Endothelial cell of umbilical vein (primary cell): ENCODE measurements around the gene DALRD3. TPM values are rescaled to one million over a fixed set of nuclear protein-coding genes. Genes with fewer than 3 reads are reported as not detected.

ENCODE experiments used
- BruUV-seq: library from RNA; stranded (reverse); fragments of 400-500 nt; replicated peaks from 2 replicates; lab custom pipeline; 2021; lab: Mats Ljungman, UMichigan
- CTCF ChIA-PET: fragments of 300-600, 350-600 bp; sonication (Branson Sonifier 250); formaldehyde crosslinking; loops from one replicate; lab custom pipeline; 2021; ENCODE audit warnings: antibody characterized with exemption, inconsistent platforms; lab: Charles Lee
- POLR2A ChIA-PET: fragments of 300-600, 350-600 bp; sonication (Branson Sonifier 250); formaldehyde crosslinking; loops from one replicate; lab custom pipeline; 2021; ENCODE audit warnings: antibody characterized with exemption, inconsistent platforms; lab: Charles Lee
- DNase-seq: peaks from one replicate; pipeline ENCODE4 v3.0.0-alpha.2; 2011; ENCODE audit warnings: low read depth, low spot score
- FAIRE-seq: peaks from 2 replicates; lab custom pipeline; 2011; peaks lifted over from hg19 to GRCh38; lab: Jason Lieb, UNC
- H2AFZ ChIP-seq: 2 replicates; pipeline ENCODE4 v1.6.0; 2012; ENCODE audit warnings: low read depth, low read length, control low read depth, inconsistent platforms
- H3K27ac ChIP-seq: 2 replicates; pipeline ENCODE4 v1.5.1; 2011; ENCODE audit warnings: low read depth, mild to moderate bottlenecking, control low read depth, low read length, moderate library complexity; ENCODE audit not compliant: insufficient read depth
- H3K27me3 ChIP-seq, 2 experiments: 2 replicates each; pipeline versions ENCODE4 v1.6.0 to v1.6.1; 2011; ENCODE audit warnings: low read length in 2 of 2, mixed read lengths in 1 of 2; ENCODE audit not compliant: control insufficient read depth in 2 of 2, insufficient read depth in 2 of 2
- H3K36me3 ChIP-seq, 2 experiments: 2 replicates in 1 of 2; 3 replicates in 1 of 2; pipeline ENCODE4 v1.5.1; 2011; ENCODE audit warnings: low read length in 2 of 2, mild to moderate bottlenecking in 1 of 2, moderate library complexity in 1 of 2; ENCODE audit not compliant: control insufficient read depth in 2 of 2, insufficient read depth in 2 of 2; ENCODE audit errors: extremely low read depth in 1 of 2
- H3K4me1 ChIP-seq: 3 replicates; pipeline ENCODE4 v1.5.1; 2011; ENCODE audit warnings: mild to moderate bottlenecking, low read length; ENCODE audit not compliant: control insufficient read depth, insufficient read depth; ENCODE audit errors: extremely low read depth
- H3K4me2 ChIP-seq: 2 replicates; pipeline ENCODE4 v1.6.1; 2011; ENCODE audit warnings: low read length, control low read depth, mixed read lengths; ENCODE audit not compliant: insufficient read depth
- H3K4me3 ChIP-seq, 3 experiments: fragments of 200-600 bp in 1 of 3; sonication (generic), shearing (Covaris generic) in 1 of 3; replicated peaks in 1 of 3; 2 replicates each; pipeline ENCODE4 v1.5.1; 2011 to 2016; ENCODE audit warnings: control low read depth in 3 of 3, low read length in 3 of 3, mild to moderate bottlenecking in 2 of 3, inconsistent platforms in 1 of 3, low read depth in 1 of 3, moderate library complexity in 1 of 3; ENCODE audit not compliant: insufficient read depth in 1 of 3
- H3K79me2 ChIP-seq: 2 replicates; pipeline ENCODE4 v1.6.0; 2012; ENCODE audit warnings: low read length, inconsistent platforms; ENCODE audit not compliant: control insufficient read depth, insufficient read depth
- H3K9ac ChIP-seq: replicated peaks from 2 replicates; pipeline ENCODE3; 2011; ENCODE audit warnings: low read length, control low read depth; ENCODE audit not compliant: insufficient read depth; ENCODE audit errors: extremely low read depth
- H3K9me1 ChIP-seq: replicated peaks from 3 replicates; pipeline ENCODE4 v1.6.0; 2011; ENCODE audit warnings: mild to moderate bottlenecking, low read length; ENCODE audit not compliant: control insufficient read depth, insufficient read depth; ENCODE audit errors: extremely low read depth
- H3K9me3 ChIP-seq: replicated peaks from 2 replicates; pipeline ENCODE4 v1.5.1; 2012; ENCODE audit warnings: low read length, inconsistent platforms; ENCODE audit not compliant: control insufficient read depth, insufficient read depth
- H4K20me1 ChIP-seq: replicated peaks from 2 replicates; pipeline ENCODE3; 2011; ENCODE audit warnings: mild to moderate bottlenecking, low read length; ENCODE audit not compliant: control insufficient read depth, insufficient read depth; ENCODE audit errors: extremely low read depth
- EZH2 ChIP-seq: IDR thresholded peaks from 2 replicates; pipeline ENCODE4 v1.6.1; 2012; ENCODE audit warnings: borderline replicate concordance, low read depth, mild to moderate bottlenecking, moderate library complexity, low read length, inconsistent platforms; ENCODE audit not compliant: severe bottlenecking
- FOS ChIP-seq: IDR thresholded peaks from 2 replicates; pipeline ENCODE4 v1.6.1; 2011; ENCODE audit warnings: mild to moderate bottlenecking, low read length, moderate library complexity, borderline replicate concordance; ENCODE audit not compliant: insufficient read depth
- GATA2 ChIP-seq: IDR thresholded peaks from 2 replicates; pipeline ENCODE4 v1.7.0; 2011; ENCODE audit warnings: low read depth, mild to moderate bottlenecking, moderate library complexity, mixed read lengths, low read length; ENCODE audit not compliant: insufficient read length, insufficient read depth
- JUN ChIP-seq: IDR thresholded peaks from 2 replicates; pipeline ENCODE4 v1.6.1; 2011; ENCODE audit warnings: borderline replicate concordance, low read depth; ENCODE audit not compliant: insufficient read length, insufficient read depth
- MAX ChIP-seq: IDR thresholded peaks from 2 replicates; pipeline ENCODE4 v1.6.1; 2011; ENCODE audit not compliant: insufficient read depth, insufficient read length
- MYC ChIP-seq: IDR thresholded peaks from one replicate; pipeline ENCODE4 v1.6.1; 2011; ENCODE audit warnings: mild to moderate bottlenecking, low read depth, low read length
- POLR2A ChIP-seq: IDR thresholded peaks from 2 replicates; pipeline ENCODE4 v1.6.1; 2012; ENCODE audit warnings: low read depth, mild to moderate bottlenecking, control low read depth, low read length
- POLR2AphosphoS5 ChIP-seq: IDR thresholded peaks from 2 replicates; pipeline ENCODE4 v1.6.1; 2012; ENCODE audit warnings: low read depth, mild to moderate bottlenecking, control low read depth, low read length, moderate library complexity; ENCODE audit not compliant: insufficient read depth
- dilution Hi-C: fragments of 300-500 bp; cut with MboI; formaldehyde crosslinking; loops from one replicate; pipeline ENCODE4 v1.15.0; 2019; ENCODE audit warnings: low sequenced_read_pairs; ENCODE audit not compliant: extremely low pct_ligation_motif_present
- intact Hi-C: fragments of 100-400 bp; cut with micrococcal nuclease; formaldehyde crosslinking; loops from one replicate; pipeline ENCODE4 v1.10.0; 2022
- polyA plus RNA-seq, 4 experiments: library from polyadenylated mRNA; depleted of rRNA in 3 of 4; stranded (reverse) in 3 of 4; unstranded in 1 of 4; fragments of >200 nt; gene quantifications; 2 replicates each; pipeline versions ENCODE4 v1.2.1 to v1.2.3, GENCODE V29; 2011 to 2012; ENCODE audit warnings: missing spikeins in 1 of 4
- total RNA-seq: library from RNA; stranded (reverse); gene quantifications from 2 replicates; pipeline ENCODE4 v1.2.3, GENCODE V29; 2021
- TF ChIP-seq, protein P1 (sequence below), 2 donors: IDR thresholded peaks; 1 replicate in 1 of 2; 2 replicates in 1 of 2; pipeline ENCODE4 v1.5.1; 2011; ENCODE audit warnings: low read length in 2 of 2, mild to moderate bottlenecking in 2 of 2, moderate library complexity in 2 of 2, control low read depth in 1 of 2, inconsistent platforms in 1 of 2, low read depth in 1 of 2; ENCODE audit not compliant: insufficient read depth in 1 of 2; ENCODE audit errors: extremely low read depth in 1 of 2

Gene DALRD3
- total and polyA plus RNA-seq, 2 donors (not counting 3 experiments of a cell fraction or from before 2014, with no cell fraction given) = 22.7 to 60.8 TPM

DNA sequence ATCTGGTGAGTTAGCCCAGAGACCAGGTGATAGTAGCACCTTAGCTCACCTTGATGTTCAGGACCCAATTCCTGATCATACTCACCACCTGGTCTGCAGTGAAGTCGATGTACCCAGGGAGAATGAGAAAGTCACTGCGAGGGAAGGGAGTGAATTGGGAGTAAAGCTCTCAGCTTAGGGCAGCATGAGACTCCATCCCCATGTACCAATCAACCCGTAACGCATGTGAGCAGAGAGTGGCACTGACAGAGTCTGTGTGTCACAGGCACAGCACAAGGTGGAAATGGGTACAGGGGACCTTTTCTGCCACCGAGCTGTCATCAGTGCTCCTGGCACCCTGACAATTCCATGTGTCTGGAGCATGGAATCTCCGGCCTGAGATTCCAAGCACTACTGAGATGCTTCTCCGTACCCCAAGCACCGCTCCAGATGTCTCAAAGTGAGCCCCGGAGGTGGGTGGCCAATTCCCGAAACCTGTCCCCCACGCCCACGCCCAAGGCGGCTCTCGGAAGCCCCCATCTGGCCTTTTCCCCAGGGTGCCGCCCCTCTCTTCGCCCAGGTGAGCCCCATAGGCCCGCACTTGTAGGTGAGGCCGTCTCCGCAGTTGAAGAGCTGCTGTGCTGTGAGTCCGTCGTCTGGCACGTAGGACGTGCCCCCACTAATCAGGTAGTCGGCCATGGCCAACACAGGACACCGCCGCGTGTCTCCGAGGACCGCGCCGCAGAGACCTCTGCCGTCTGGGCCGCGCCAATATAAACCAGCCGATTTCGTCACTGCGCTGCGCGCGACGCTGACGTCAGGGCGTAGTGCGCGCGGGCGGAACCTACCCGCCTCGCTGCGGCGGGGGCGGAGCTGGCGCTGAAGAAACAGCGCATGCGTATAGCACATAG, 10.5 kb upstream of the DALRD3 start, which contains the start of gene IMPDH2:
Gene IMPDH2, minus strand, starts transcription at position 726 of the 890 bp plus-strand sequence. Its CDS starts 48 bp downstream, at position 678.
- dilution Hi-C loops (no loop called here), intact Hi-C loops (loop anchor here (1.0 kb wide), 2 partner anchors 22 to 65 kb away; partner anchors contain the start of genes QRICH1 and WDR6)
- H3K27me3 ChIP-seq = no peaks in the 10 kb centered on the region
- H3K9ac ChIP-seq = peak within 1 kb of the TSS; percentile 68
- peaks cover 24 to 50% of the 10 kb centered on the region in 2 experiments for H3K36me3 ChIP-seq
- no peaks in the 10 kb centered on the region for H3K9me1 ChIP-seq
- no peak within 1 kb of the TSS for H2AFZ ChIP-seq
- H4K20me1 ChIP-seq = no peaks in the 10 kb centered on the region
- H3K4me3 ChIP-seq = peak within 1 kb of the TSS; percentile 7 to 66 (median 44)
- peaks cover 31% of the 10 kb centered on the region for H3K79me2 ChIP-seq
- peak within 1 kb of the TSS; percentile 30 for H3K27ac ChIP-seq
- FAIRE-seq (peak; percentile 90), DNase-seq (peak; percentile 97)
- TF ChIP-seq MYC (peak; percentile 83), EZH2 (no peak), MAX (peak; percentile 60), JUN (no peak), GATA2 (no peak), POLR2AphosphoS5 (peak; percentile 100), POLR2A (peak; percentile 99), FOS (no peak)
- TF ChIP-seq, protein P1, sequence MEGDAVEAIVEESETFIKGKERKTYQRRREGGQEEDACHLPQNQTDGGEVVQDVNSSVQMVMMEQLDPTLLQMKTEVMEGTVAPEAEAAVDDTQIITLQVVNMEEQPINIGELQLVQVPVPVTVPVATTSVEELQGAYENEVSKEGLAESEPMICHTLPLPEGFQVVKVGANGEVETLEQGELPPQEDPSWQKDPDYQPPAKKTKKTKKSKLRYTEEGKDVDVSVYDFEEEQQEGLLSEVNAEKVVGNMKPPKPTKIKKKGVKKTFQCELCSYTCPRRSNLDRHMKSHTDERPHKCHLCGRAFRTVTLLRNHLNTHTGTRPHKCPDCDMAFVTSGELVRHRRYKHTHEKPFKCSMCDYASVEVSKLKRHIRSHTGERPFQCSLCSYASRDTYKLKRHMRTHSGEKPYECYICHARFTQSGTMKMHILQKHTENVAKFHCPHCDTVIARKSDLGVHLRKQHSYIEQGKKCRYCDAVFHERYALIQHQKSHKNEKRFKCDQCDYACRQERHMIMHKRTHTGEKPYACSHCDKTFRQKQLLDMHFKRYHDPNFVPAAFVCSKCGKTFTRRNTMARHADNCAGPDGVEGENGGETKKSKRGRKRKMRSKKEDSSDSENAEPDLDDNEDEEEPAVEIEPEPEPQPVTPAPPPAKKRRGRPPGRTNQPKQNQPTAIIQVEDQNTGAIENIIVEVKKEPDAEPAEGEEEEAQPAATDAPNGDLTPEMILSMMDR (IDR thresholded peaks at IDR 0.05; ENCODE audit: extremely low read depth in 1 of 2, insufficient read depth in 1 of 2, low read depth in 1 of 2, low read length in 2 of 2) = peak in 1 of 2 donors; percentile 3
- no peaks in the 10 kb centered on the region for H3K9me3 ChIP-seq
- peaks cover 11% of the 10 kb centered on the region for H3K4me1 ChIP-seq
- BruUV-seq = TSS peak; percentile 53
- peak within 1 kb of the TSS; percentile 56 for H3K4me2 ChIP-seq
- CTCF ChIA-PET = interaction anchor here (0.6 to 2.3 kb wide), 5 partner anchors 9 to 65 kb away, joined by 3 to 19 read pairs (median 5); partner anchors contain the start of genes P4HTM, QRICH1 and WDR6
- POLR2A ChIA-PET = interaction anchor here (0.6 to 1.3 kb wide), 10 partner anchors 9 to 734 kb away, joined by 3 to 17 read pairs (median 4); partner anchors contain the start of genes ARIH2, QRICH1 and WDR6
